OCI-LY7 (cell line): ENCODE measurements around the gene MRPS6.

Source experiments
- CTCF ChIP-seq: fragments of 200-600 bp; sonication (generic); conservative IDR thresholded peaks from 2 replicates; pipeline ENCODE4 v1.5.1; 2014; ENCODE audit warnings: mild to moderate bottlenecking, antibody characterized with exemption, low read length, moderate library complexity, mixed read lengths
- EZH2phosphoT487 ChIP-seq: fragments of 200-600 bp; sonication (generic); IDR thresholded peaks from 2 replicates; pipeline ENCODE4 v1.6.1; 2018; ENCODE audit warnings: low read depth, borderline replicate concordance, mild to moderate bottlenecking, mixed run types, antibody characterized with exemption, low read length, moderate library complexity, mixed read lengths

- TF ChIP-seq CTCF (no peak), EZH2phosphoT487 (no peak)
Observed at GRCh38 chr21:34116569-34116968, 43.2 kb downstream of the MRPS6 start.
